Measurements from ENCODE around the gene FBXO42. TPM values are rescaled to one million over a fixed set of nuclear protein-coding genes. Genes with fewer than 3 reads are reported as not detected.

Gene FBXO42
- total and polyA plus RNA-seq, 2 of the 4 experiments (the other 2 are of a cell fraction) = 12.0 to 18.8 TPM

DNA sequence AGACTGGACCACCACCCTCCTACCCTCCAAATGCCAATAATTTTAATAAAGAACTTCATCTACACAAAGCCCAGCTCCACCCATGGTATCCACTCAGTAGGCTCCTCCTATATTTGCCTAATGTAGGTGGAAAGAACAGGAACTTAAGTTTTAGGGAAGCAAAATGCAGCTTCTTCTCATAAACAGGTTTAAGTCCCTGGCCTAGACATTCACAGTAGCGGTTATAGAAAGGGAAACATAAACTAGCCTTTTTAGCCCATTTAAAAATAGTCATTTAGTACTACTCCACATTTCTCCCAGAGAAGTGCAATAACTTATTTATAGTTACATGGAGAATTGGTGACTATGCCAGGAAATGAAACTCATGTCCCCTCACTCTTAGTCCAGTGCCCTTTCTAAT, 58.7 kb downstream of the FBXO42 start:
- H3K9ac ChIP-seq (ENCODE audit: low read depth, low read length) = no peak overlapping the region
- dilution Hi-C loops (cut with HindIII; ENCODE audit: low sequenced_read_pairs, unreplicated experiment) = no loop called here
- H3K18ac ChIP-seq (ENCODE audit: low read depth, low read length) = no peak overlapping the region
- no peak overlapping the region for H3K27ac ChIP-seq (ENCODE audit: insufficient read depth, low read length)
- H2AK9ac ChIP-seq (replicated peaks; ENCODE audit: low read depth, low read length, poor library complexity) = no peak overlapping the region
- BruUV-seq (replicated peaks) = no TSS peak
- H3K4me2 ChIP-seq (ENCODE audit: low read depth, low read length) = no peak overlapping the region
- H4K91ac ChIP-seq (ENCODE audit: insufficient read depth, low read depth, low read length) = no peak overlapping the region
- no CpG with 5 or more reads among the region's 1 CpG for WGBS, 2 experiments (ENCODE audit: extremely low coverage in 2 of 2, insufficient read length in 1 of 2)
- H3K36me3 ChIP-seq (ENCODE audit: control insufficient read depth, insufficient read depth, low read length) = peaks cover 14% of the 10 kb centered on the region
- no peak overlapping the region for H2BK20ac ChIP-seq (ENCODE audit: low read depth, low read length)
- no peak for ATAC-seq (ENCODE audit: low read depth)
- H3K56ac ChIP-seq (ENCODE audit: extremely low read depth, insufficient read depth, low read length) = no peak overlapping the region
- H3K4ac ChIP-seq (ENCODE audit: low read depth, low read length) = no peak overlapping the region
- POLR2A ChIA-PET (ENCODE audit: unreplicated experiment) = interaction anchor here (0.6 kb wide), 1 partner anchor 110 kb away, joined by 3 read pairs; no protein-coding TSS in a partner anchor
- H3K4me3 ChIP-seq (ENCODE audit: insufficient read depth, low read depth, low read length) = no peak overlapping the region
- H3K14ac ChIP-seq (replicated peaks; ENCODE audit: low read depth, low read length) = no peak overlapping the region
- H3K9me3 ChIP-seq (ENCODE audit: control insufficient read depth, insufficient read depth, low read length) = no peaks in the 10 kb centered on the region
- in situ Hi-C loops (cut with MboI; ENCODE audit: low sequenced_read_pairs) = no loop called here
- H3K9me1 ChIP-seq (ENCODE audit: insufficient read depth, low read length) = peaks cover 5% of the 10 kb centered on the region; the same call in 1 of the 2 replicates
- DNase-seq = no peak
- H2AFZ ChIP-seq (replicated peaks; ENCODE audit: low read length, poor library complexity) = no peak overlapping the region
- no peaks in the 10 kb centered on the region for H4K20me1 ChIP-seq (ENCODE audit: insufficient read depth, low read length)
- CTCF ChIA-PET = no interaction called here
- no peaks in the 10 kb centered on the region for H3K27me3 ChIP-seq (ENCODE audit: control insufficient read depth, insufficient read depth, low read length)
- no peak overlapping the region for H4K5ac ChIP-seq (ENCODE audit: low read depth, low read length)
- H3K4me1 ChIP-seq (ENCODE audit: control insufficient read depth, insufficient read depth, low read length) = no peaks in the 10 kb centered on the region
- no peak overlapping the region for H4K8ac ChIP-seq (ENCODE audit: low read depth in 2 of 2, low read length in 2 of 2)
- TF ChIP-seq RFX5 (IDR thresholded peaks at IDR 0.05; ENCODE audit: low read depth, low read length) = no peak
- TF ChIP-seq MAFK (IDR thresholded peaks at IDR 0.05; ENCODE audit: low read depth, low read length) = no peak
- TF ChIP-seq RAD21 (IDR thresholded peaks at IDR 0.05; ENCODE audit: low read length) = no peak
- no peak for TF ChIP-seq CHD1 (IDR thresholded peaks at IDR 0.05; ENCODE audit: low read depth, low read length)
- TF ChIP-seq MXI1 (IDR thresholded peaks at IDR 0.05; ENCODE audit: borderline replicate concordance, low read depth, low read length) = no peak
- TF ChIP-seq POLR2A (IDR thresholded peaks at IDR 0.05; ENCODE audit: low read depth, low read length) = no peak
- no peak for TF ChIP-seq NFE2L2 (IDR thresholded peaks at IDR 0.05; ENCODE audit: low read depth, low read length)
- TF ChIP-seq CEBPB (IDR thresholded peaks at IDR 0.05; ENCODE audit: low read depth, low read length) = no peak
- TF ChIP-seq, protein P1, sequence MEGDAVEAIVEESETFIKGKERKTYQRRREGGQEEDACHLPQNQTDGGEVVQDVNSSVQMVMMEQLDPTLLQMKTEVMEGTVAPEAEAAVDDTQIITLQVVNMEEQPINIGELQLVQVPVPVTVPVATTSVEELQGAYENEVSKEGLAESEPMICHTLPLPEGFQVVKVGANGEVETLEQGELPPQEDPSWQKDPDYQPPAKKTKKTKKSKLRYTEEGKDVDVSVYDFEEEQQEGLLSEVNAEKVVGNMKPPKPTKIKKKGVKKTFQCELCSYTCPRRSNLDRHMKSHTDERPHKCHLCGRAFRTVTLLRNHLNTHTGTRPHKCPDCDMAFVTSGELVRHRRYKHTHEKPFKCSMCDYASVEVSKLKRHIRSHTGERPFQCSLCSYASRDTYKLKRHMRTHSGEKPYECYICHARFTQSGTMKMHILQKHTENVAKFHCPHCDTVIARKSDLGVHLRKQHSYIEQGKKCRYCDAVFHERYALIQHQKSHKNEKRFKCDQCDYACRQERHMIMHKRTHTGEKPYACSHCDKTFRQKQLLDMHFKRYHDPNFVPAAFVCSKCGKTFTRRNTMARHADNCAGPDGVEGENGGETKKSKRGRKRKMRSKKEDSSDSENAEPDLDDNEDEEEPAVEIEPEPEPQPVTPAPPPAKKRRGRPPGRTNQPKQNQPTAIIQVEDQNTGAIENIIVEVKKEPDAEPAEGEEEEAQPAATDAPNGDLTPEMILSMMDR (conservative IDR thresholded peaks at IDR 0.05; ENCODE audit: low read depth, low read length) = no peak
- TF ChIP-seq, protein P2, sequence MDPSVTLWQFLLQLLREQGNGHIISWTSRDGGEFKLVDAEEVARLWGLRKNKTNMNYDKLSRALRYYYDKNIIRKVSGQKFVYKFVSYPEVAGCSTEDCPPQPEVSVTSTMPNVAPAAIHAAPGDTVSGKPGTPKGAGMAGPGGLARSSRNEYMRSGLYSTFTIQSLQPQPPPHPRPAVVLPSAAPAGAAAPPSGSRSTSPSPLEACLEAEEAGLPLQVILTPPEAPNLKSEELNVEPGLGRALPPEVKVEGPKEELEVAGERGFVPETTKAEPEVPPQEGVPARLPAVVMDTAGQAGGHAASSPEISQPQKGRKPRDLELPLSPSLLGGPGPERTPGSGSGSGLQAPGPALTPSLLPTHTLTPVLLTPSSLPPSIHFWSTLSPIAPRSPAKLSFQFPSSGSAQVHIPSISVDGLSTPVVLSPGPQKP (IDR thresholded peaks at IDR 0.05; ENCODE audit: borderline replicate concordance, low read depth, low read length) = no peak
- TF ChIP-seq SMC3 (IDR thresholded peaks at IDR 0.05; ENCODE audit: low read depth, low read length) = no peak
- H2AK5ac ChIP-seq (ENCODE audit: low read depth, low read length) = no peak overlapping the region
- intact Hi-C loops (cut with micrococcal nuclease) = no loop called here
- H3K23ac ChIP-seq (ENCODE audit: low read depth, low read length) = no peak overlapping the region
- peaks cover 20 to 63% of the 10 kb centered on the region in 2 experiments for H3K79me1 ChIP-seq (ENCODE audit: low read depth in 1 of 2, low read length in 2 of 2)
- H2BK5ac ChIP-seq (ENCODE audit: low read depth, low read length, poor library complexity, severe bottlenecking) = no peak overlapping the region
- H2BK15ac ChIP-seq (ENCODE audit: low read depth, low read length) = no peak overlapping the region
- H2BK120ac ChIP-seq (ENCODE audit: low read depth, low read length) = no peak overlapping the region

Data from IMR-90 (cell line).